Posterior cingulate gyrus (tissue), 11 donors: ENCODE measurements around the gene CACNA2D3.

Experiments used
- DNase-seq, 10 donors: peaks; one replicate each; pipeline versions ENCODE4 v3.0.0 to v3.0.0-alpha.2; 2020 to 2021; ENCODE audit warnings: mixed read lengths in 3 of 10
- intact Hi-C: fragments of 100-400 bp; cut with DNase I; formaldehyde crosslinking; loops from one replicate; pipeline ENCODE4 v1.15.1; 2023

The CACNA2D3 gene

DNA sequence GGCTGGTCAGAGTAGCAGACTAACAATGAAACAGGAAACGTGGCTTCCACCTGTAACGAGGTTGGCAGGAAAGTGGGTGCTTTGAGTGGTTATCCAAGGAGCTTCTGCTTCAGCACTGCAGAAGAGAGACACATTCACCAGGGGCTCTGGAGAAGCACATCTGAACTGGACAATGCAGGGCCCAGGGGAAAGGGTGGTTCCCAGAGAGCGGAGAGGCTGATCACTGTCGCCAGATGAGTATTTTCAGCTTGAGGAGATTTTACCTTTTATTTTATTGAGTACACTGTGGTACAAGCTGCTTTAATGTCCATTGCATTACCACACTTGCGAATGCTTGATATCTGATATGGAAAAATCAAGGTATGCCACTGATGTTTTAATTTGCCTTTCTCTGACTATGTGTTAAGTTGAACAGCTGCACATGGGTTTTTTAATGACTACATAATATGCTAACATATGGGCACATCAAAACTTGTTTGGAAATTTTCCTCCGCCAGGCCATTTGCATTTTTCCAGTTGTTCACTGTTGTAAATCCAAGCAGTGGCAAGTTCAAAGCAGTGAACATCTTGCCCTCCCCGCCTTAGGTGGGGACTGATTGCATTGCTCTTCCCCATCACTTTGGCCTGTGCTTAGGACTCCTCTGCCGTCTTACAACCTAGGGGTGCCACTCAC lies 753.4 kb downstream of the CACNA2D3 start:
- intact Hi-C loops, result loop anchor here (10.0 kb wide), 1 partner anchor 129 kb away; no protein-coding TSS in a partner anchor
- DNase-seq, result no peak

DNA sequence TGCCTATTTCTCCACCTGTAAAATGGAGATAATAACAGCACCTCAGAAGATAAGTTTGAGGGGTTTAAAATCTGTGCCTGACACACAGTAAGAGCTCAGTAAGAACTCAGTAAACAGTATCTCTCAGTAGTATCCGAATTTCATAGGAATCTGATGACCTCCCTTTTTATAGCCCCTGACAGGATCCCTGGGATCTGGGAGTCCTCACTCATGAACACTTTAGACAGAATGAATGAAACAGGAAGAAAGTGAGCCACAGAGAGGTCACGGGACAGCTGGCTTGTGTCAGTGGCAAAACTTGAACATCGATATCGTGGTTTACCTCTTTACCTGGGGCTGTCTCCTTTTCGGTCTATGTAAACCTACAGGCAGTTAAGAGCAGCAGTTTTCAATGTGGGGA lies 754.3 kb downstream of the CACNA2D3 start:
- intact Hi-C loops, result loop anchor here (10.0 kb wide), 1 partner anchor 128 kb away; no protein-coding TSS in a partner anchor
- DNase-seq, result no peak

DNA sequence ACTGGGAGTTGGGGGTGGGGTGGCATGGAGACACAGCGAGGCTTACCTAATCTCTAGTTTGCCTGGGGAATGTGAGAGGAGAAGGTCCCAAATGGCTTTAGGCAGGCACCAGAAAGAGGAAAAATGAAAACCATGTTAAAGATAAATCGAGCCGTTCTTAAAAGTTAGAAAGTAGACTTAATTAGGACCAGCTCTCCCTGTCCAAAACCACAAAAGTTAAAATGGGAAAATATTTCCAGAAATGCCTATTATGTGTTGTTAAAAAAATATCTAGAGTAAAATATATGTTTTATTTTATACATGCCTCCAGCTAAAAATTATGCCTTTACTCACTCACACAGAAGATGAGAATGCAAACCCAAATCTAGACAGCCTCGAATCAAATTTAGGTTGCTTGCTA lies 755.4 kb downstream of the CACNA2D3 start:
- DNase-seq, result no peak
- intact Hi-C loops, result loop anchor here (10.0 kb wide), 1 partner anchor 127 kb away; no protein-coding TSS in a partner anchor

DNA sequence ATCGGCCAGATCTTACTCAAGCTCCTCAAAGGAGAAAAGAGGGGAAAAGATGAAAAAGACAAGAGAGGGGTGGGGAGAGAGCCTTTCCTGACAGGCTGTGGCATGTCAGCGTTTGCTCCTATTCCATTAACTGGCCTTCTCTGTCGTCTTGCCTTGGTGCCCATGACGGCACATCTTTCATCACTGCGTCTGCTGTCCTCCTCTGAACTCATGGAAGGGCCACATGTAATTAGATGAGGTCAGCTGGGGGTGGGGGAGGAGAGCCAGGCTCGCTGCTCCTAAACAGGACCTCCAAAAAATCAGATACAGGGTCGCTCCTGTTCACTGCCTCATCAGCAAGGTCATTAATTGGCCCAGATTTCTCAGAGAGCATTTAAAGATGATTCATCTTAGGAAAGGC lies 755.8 kb downstream of the CACNA2D3 start:
- intact Hi-C loops, result loop anchor here (10.0 kb wide), 1 partner anchor 127 kb away; no protein-coding TSS in a partner anchor
- DNase-seq, result no peak

DNA sequence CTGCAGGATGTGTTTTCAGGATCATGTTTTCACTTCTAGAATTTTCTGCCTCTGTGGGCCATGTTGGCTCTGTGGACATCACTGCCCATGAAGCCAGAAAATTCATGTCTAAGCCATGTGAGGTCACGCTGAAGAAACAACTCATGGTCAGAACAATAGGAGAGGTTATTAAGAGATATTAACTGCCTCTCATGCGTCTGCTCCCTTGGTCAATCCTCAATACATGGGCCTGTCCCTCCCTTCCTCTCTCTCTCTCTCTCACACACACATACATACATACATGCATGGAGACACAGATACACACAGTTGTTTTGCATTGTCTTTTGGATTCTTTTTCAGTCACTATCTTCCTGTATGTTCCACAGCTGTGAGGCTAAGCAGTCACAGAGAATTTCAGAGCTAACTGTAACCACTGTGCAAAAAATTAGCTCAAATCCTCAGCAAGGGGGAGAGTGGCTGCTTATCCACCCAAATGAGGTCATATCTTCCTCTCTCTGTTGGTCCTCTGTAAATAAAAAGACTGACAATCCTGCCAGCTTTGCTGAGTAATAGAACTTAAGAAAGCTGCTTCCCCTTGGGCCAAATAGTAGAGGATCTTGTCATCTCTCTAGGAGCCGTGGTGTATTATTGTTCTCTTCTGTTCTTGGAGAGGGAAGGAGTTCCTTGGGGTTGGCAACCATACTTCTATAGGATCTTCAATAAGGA lies 759.9 kb downstream of the CACNA2D3 start:
- intact Hi-C loops, result no loop called here
- no peak for DNase-seq

DNA sequence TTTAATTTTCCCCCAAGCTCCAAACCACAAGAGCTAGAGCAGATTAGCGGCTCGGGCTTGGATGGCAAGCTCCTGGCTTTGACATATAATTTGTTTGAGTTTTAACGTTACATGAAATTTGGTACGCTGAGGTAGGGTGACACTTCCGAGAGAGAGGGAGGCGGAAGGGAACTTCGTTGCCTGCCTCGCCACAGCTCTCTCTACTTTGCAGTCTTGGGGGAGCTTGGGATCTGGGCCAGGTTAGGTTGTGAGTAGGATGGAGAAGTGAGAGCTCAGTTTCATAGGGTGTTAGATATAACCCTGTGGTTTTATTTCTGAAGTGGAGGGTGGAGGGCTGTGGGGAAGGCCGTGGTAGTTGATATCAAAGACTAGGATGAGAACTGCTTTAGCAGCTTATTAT lies 765.8 kb downstream of the CACNA2D3 start:
- intact Hi-C loops, result no loop called here
- DNase-seq, result peak in 5 of 10 donors; percentile 16 to 79 (median 39)

DNA sequence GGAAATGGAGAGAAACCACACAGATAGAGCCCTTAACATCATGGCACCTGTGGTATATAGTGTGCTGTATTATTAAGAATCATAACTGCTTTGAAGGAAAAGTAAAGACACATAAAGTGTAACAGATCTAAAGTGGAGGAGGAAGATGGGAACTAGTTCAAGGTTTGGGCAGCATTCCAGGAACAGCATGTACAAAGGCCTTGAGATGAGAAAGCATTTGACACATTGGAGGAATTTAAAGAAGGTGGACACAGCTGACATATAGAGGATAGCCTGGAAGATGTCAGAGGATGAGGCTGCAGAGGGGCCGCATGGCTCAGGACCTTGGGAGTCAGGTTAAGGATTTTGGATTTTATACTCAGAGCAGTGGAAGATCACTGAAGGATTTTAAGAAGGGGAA lies 766.5 kb downstream of the CACNA2D3 start:
- no peak for DNase-seq
- intact Hi-C loops, result no loop called here

DNA sequence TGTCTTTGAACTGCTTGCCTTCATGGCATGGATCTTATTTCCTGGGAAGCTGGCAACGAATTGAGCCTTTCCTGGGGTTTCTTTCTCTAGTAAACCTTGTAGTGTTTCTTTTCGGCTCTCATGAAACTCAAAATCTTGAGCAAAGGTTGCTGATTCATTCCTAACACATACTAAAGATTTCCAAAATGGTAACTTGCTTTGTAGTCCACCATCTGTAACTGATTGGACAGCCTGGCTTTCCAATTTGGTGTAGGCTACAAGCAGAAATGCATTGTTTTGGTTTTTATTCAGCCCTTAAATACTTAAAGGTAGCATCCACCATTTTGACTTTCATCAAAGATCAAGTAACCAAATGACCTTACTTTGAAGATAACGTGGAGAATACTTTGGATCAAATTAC lies 767.4 kb downstream of the CACNA2D3 start:
- intact Hi-C loops, result no loop called here

DNA sequence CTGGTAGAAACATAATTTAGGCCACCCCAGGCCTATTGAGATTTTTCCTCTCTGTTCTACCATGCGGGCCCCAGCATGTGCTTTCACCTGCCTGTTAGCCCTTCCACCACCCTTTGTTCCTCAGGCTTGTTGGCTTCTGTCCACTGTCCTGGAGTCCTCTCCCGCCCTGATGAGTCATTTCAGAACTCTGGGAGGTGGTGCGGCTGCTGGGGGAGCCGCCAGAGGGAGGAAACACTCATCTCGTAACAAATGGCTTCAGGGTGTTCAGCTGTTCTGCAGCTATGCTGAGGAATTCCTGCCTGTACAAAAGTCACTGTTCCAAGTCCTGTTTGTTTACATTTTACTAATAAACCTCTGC lies 769.2 kb downstream of the CACNA2D3 start:
- intact Hi-C loops, result no loop called here
- DNase-seq, result peak; percentile 27 to 93 (median 50)

More for the DNA sequence above, 767.4 kb downstream of the CACNA2D3 start:
- no peak for DNase-seq

DNA sequence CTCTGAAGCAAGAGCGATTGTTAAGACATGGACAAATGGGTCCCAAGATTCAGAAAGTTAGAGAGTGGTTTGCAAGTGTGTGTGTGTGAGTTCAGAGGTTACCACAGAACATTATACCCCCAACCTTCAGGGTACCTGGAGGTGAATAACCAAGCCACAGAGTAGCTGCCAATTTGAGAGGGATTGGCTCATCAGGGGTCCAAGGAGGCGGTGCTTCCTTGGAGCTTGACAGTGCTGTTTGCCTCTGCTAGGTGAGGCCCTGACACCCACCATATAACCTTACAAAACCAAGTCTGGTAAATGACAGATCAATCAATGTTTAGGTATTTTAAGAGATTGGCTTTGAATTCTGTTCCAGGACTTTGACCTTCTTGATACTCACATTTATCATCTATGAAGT lies 769.8 kb downstream of the CACNA2D3 start:
- DNase-seq, result no peak
- intact Hi-C loops, result no loop called here

DNA sequence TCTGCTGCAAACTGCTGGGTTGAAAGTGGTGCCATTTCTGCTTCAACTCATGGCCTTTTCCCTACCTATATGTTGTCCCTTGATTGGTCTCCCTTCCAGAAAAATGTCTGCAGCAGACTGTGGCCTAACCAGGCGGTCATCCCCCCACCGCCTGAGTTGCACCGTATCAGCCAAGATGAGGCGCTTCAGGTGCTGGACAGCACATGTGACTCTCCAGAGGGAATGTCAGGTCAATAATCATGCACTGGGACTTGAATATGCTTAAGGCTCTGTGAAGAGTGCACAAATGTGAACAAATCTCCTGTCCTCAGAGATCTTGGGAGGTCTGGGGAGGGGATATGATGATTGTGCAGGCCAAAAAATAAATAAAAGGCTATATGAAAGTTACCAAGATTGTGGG lies 773.3 kb downstream of the CACNA2D3 start:
- intact Hi-C loops, result no loop called here
- no peak for DNase-seq

DNA sequence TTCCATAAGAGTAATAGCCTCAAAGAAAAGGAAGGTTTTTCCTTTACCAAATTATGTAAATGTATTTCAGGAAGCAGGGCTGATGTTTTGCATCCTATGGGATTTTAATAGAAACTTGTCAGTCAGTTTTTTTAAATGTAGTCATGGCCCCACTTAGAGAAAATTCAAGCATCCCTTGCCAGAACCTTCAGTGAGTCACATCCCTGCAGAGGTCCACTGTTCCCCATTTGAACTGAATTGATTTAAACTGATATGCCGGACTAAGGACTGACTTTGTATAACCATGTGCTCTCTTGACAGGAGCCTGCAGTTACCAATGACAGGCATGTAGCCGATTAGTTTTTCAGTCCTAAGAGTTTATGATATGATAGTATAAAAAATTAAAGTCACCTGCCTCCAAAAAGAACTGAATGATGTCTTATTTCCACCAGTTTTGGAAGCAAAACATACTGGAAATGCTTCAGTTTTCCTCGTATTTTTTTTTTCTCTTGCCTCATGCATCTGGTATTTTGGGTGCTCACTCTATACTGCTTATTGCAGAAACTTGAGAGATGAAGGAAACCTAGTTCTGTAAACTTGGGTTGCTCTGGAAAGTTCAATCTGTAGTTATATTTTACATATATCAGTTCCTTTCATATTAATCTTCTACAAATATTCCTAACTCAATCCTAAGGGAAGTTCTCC lies 774.8 kb downstream of the CACNA2D3 start:
- no peak for DNase-seq
- intact Hi-C loops, result no loop called here

DNA sequence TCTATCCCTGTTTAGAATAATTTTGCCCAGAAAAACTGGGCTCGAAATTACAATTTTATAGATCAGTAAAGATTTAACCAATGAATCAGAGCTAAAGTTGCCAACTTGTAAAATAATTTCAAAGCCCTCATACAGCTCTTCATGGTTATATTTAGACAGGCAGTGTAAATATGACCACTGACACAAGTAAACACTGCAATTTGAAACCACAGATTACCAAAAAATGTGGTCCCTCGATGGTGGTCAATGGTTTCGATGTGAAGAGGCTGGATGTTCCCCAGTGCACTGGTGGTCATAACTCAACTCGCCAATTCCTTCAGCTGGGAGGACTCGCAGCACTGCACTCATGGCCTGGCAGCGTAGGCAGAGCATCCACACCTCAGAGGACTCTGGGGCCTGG lies 776.9 kb downstream of the CACNA2D3 start:
- DNase-seq, result no peak
- intact Hi-C loops, result no loop called here

DNA sequence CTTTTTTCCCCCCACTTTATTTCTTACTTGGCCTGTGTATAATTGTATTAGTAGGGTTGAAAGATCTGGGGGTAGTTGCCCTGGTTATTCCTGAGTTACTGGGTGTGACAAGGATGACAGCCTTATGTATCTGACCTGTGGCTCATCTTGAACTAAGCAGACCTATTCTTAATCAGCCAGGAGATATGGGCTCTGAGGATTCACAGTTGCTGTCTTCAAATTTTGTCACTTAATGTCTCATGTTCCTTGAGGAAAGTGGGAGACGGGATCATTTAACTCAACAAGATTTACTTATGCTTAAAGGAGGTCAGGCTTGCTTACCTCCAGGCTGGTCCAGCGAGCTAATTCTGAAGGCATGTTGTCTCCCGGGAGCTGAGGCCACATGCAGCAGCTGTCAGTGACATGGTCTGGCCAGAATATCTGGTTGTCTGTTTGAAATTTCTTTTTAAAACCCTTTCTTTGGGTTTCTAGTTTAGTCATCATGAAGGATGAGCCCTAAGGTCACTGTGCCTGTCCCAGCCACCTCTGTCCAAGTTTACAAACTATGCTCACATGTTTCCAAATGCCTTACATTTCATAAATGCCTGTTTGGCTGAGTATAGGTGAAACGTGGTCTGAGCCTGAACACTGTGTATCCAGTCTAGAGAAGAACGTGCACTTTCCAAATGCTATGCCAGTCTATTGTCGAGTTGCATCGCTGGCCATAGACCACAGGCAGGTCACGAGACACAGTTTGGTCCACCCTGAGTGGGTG lies 778.7 kb downstream of the CACNA2D3 start:
- no peak for DNase-seq
- intact Hi-C loops, result no loop called here

DNA sequence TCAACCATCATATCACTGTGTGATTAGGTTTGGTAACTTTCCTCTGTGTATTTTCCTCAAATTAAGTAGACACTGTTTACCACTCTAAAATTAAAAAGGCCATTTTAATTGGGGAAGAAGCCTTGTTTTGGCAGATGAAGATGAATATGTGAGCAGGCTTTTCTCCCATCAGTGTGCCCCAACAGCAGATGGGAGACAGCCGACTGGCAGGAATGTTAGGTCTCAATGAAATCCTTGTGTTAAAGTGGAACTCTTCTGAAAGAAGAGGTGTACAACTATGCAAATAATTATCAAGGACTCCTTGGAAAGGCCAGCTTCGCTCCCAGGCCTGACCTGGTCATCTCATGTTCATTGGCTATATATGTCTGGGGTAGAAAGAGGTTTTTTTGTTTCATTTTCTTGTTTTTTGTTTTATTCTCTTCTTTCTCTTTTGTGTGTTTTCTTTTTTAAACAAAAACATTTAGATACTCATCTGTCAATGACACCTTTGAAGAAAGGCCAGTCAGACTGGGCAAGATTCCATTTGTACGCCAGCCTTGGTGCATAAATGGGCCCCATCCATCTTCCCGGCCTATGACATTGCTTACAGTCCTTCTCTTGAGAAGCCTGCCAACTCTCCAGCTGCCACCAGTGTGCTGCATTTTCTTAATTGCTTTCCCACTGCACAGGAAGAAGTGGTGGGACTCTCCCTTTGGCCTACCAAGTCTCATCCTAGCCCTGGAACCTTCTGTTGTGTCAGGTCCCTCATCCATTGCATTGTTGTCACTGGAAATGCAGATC lies 779.7 kb downstream of the CACNA2D3 start:
- DNase-seq, result no peak
- intact Hi-C loops, result no loop called here

DNA sequence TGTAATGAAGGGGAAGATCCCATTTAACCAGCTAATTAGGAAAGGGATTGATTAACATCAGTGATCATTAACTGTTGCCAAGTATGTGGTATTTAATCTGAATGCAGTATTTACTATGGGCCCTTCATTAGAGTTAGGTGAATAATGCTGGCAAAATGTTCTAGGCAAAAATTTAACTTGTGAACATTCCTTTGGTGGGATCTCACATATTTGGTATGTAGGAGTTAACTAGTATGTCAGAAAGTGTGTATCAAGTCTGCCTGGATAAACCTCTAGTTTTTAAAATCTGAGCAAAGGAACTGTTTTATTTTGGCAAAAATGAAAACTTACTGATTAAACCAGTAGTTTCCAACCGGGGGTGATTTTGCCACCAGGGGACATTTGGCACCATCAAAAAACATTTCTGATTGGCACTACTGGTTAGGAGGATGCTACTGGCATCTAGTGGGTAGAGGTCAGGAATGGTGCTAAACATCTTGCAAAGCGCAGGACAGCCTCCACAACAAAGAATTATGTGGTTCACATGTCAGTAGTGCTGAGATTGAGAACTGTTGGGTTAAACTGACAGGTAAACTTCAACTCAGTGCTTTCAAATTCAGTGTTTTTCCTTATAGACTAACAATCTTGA lies 783.0 kb downstream of the CACNA2D3 start:
- intact Hi-C loops, result no loop called here
- no peak for DNase-seq

DNA sequence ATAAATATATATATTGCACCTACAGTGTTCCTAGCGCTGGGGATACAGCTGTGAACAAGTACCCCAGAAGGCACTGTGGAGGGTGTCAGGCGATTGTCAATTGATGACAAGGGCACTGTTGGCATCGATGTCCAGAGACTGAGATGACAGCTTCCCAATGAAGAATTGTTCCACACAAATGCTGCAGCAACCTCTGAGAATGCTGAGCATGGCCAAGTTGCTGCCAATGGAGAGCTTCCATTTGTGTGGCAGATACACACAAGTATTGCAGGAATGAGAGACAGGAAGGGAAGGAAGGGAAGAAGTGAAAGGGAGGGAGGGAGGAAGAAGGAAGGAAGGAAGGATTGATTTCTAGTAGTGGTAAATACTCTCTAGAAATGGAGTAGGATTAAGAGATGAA lies 783.6 kb downstream of the CACNA2D3 start:
- DNase-seq, result no peak
- intact Hi-C loops, result no loop called here

DNA sequence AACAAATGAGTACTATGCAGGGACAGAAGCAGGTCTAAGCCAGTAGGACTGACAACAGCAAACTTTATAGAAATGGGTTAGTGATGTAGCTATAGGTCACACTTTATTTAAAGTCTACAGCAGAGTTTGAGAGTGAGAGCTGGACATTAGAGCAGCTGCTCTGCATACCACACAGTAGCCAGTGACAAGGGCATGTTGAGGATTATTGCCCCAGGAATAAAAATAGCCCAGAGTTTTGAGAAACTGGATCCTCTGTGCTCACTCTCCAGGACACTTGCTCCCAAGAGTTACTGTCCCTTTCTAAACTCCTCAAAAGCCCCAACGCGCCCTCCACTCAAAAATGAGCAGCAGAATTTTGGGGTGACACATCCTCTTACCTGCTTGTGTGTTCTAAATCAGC lies 784.4 kb downstream of the CACNA2D3 start:
- no peak for DNase-seq
- intact Hi-C loops, result no loop called here

DNA sequence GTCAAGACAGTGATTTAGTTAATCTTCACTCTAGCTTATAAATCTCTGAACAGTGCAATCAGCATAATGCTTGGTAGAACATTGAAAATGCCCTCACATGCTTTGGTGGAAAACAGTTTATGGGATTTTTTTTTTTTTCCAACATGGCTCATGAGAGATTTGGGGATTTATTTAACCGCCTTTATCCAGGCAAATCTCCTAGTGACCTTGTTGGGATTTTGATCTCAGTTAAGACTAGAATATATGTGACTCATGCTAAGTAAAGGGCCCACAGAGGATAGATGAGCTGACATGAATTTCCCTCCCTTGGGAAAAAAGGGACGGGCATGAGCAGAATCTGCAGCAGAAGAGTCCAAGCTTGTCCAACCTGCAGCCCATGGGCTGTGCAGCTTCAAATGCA lies 786.8 kb downstream of the CACNA2D3 start:
- intact Hi-C loops, result no loop called here
- DNase-seq, result no peak

DNA sequence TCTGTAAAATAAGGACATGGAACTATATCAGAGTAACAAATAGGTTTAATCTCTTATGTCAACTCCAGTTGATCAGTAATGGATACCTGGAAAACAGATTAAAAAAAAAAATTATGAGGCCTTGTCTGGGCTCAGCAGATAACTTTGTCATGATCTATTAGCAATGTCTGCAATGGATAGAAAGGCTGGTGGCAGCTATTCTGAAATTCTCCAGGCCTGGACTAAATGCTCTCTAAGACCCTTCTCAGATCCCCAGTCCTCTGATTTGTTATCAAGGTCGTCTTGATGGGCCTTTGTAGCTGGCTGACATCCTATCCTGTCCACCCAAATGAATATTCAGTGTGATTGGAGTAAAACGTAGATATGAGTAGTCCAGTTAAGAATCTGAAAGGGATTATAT lies 791.8 kb downstream of the CACNA2D3 start:
- DNase-seq, result no peak
- intact Hi-C loops, result no loop called here
